Fibroblast of mammary gland (primary cell): Measurements from ENCODE around the gene BMPR1B.
"Not testable (repeated sequence)": the region's sequence is repeated elsewhere in the genome, so short reads cannot be mapped to it uniquely, and the experiment has no call there.

Experiments used
- DNase-seq: peaks from one replicate; pipeline ENCODE4 v3.0.0-alpha.2; 2010; ENCODE audit warnings: low read depth
- H3K4me3 ChIP-seq: 2 replicates; pipeline ENCODE4 v1.5.1; 2011; ENCODE audit warnings: low read depth, mild to moderate bottlenecking, low read length, moderate library complexity; ENCODE audit not compliant: control insufficient read depth
- TF ChIP-seq, protein P1 (sequence below): conservative IDR thresholded peaks from 2 replicates; pipeline ENCODE4 v1.5.1; 2011; ENCODE audit warnings: low read depth, low read length, inconsistent platforms; ENCODE audit not compliant: control insufficient read depth, insufficient read depth

The BMPR1B gene

DNA sequence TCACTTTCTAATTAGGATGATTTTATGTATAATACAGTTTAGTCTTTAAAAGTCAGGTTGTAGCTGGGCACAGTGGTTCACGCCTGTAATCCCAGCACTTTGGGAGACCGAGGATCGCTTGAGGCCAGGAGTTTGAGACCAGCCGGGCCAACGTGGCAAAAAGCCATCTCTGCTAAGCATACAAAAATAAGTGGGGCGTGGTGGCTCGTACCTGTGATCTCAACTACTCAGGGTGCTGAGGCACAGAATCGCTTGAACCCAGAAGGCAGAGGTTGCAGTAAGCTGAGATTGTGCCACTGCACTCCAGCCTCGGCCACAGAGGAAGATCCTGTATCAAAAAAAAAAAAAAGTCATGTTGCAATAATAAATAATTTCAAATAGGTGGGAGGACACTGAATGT, 364.2 kb downstream of the BMPR1B start:
- no peak overlapping the region for H3K4me3 ChIP-seq
- no peak for DNase-seq
- TF ChIP-seq, protein P1, sequence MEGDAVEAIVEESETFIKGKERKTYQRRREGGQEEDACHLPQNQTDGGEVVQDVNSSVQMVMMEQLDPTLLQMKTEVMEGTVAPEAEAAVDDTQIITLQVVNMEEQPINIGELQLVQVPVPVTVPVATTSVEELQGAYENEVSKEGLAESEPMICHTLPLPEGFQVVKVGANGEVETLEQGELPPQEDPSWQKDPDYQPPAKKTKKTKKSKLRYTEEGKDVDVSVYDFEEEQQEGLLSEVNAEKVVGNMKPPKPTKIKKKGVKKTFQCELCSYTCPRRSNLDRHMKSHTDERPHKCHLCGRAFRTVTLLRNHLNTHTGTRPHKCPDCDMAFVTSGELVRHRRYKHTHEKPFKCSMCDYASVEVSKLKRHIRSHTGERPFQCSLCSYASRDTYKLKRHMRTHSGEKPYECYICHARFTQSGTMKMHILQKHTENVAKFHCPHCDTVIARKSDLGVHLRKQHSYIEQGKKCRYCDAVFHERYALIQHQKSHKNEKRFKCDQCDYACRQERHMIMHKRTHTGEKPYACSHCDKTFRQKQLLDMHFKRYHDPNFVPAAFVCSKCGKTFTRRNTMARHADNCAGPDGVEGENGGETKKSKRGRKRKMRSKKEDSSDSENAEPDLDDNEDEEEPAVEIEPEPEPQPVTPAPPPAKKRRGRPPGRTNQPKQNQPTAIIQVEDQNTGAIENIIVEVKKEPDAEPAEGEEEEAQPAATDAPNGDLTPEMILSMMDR, result no peak

- TF ChIP-seq, protein P1, result peak; percentile 72
- peak; percentile 78 for DNase-seq
- no peak overlapping the region for H3K4me3 ChIP-seq
These were observed 367.2 kb downstream of the BMPR1B start for GRCh38 chr4:95124906-95125504.

- H3K4me3 ChIP-seq, result no peak overlapping the region
- DNase-seq, result peak; percentile 40
- TF ChIP-seq, protein P1, result no peak
These were observed 371.3 kb downstream of the BMPR1B start for GRCh38 chr4:95129031-95129430.

- H3K4me3 ChIP-seq, result peak overlapping the region; percentile 17
- peak; percentile 100 for DNase-seq
- TF ChIP-seq, protein P1, result no peak
These were observed 372.1 kb downstream of the BMPR1B start for GRCh38 chr4:95129821-95130311.

DNA sequence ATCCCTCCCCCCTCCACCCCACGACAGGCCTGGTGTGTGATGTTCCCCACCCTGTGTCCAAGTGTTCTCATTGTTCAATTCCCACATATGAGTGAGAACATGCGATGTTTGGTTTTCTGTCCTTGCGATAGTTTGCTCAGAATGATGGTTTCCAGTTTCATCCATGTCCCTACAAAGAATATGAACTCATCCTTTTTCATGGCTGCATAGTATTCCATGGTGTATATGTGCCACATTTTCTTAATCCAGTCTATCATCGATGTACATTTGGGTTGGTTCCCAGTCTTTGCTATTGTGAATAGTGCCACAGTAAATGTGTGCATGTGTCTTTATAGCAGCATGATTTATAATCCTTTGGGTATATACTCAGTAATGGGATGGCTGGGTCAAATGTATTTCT, 376.3 kb downstream of the BMPR1B start:
- H3K4me3 ChIP-seq, DNase-seq: not testable (repeated sequence)

GRCh38 chr4:95139424-95139823, 381.7 kb downstream of the BMPR1B start:
- not testable (repeated sequence) for DNase-seq, H3K4me3 ChIP-seq

- TF ChIP-seq, protein P1, result no peak
- DNase-seq, result peak; percentile 43
- H3K4me3 ChIP-seq, result no peak overlapping the region
These were observed 383.6 kb downstream of the BMPR1B start for GRCh38 chr4:95141361-95141760.

DNA sequence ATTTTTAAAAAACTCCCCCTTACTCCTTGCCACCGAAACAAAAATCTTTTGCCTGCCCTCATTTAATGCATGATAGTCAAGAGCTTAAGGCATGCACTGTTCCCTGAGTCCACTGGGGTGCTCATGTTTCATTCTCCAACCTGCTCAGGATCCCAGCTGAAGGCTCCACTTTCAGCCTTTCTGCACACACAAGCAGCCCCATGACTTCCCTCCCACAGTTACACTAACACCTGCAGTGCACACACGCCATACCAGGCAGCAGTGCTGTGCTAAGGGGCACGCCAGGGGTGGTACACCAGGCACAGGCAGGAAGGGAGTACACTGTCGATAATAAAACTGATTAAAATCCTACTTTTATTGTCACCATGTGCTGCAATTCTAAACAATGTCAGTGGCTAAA, 385.2 kb downstream of the BMPR1B start:
- no peak for DNase-seq
- TF ChIP-seq, protein P1, result no peak
- H3K4me3 ChIP-seq, result no peak overlapping the region
